AG04449 (cell line): ENCODE data around the gene PBOV1.

Experiments
- CTCF ChIA-PET: fragments of 350-600 bp; formaldehyde crosslinking; extraction: SDS; loops from one replicate; lab custom pipeline; 2021; ENCODE audit warnings: antibody characterized with exemption; lab: Yijun Ruan, JAX
- POLR2A ChIA-PET: fragments of 400-600, 350-600 bp; formaldehyde crosslinking; extraction: SDS; loops from one replicate; lab custom pipeline; 2020; ENCODE audit warnings: antibody characterized with exemption, inconsistent platforms; lab: Yijun Ruan, JAX
- DNase-seq: peaks from one replicate; pipeline ENCODE4 v3.0.0-alpha.2; 2010; ENCODE audit warnings: low read depth, low spot score
- H3K4me3 ChIP-seq: 2 replicates; pipeline ENCODE4 v1.5.1; 2011; ENCODE audit warnings: low read depth, mild to moderate bottlenecking, control low read depth, low read length
- TF ChIP-seq, protein P1 (sequence below): IDR thresholded peaks from one replicate; pipeline ENCODE4 v1.5.1; 2011; ENCODE audit warnings: mild to moderate bottlenecking, moderate library complexity, low read length, control low read depth, inconsistent platforms; ENCODE audit not compliant: insufficient read depth; ENCODE audit errors: missing control alignments

The PBOV1 gene

GRCh38 chr6:138229072-138229471, 10.8 kb upstream of the PBOV1 start:
- H3K4me3 ChIP-seq: no peak overlapping the region
- ChIA-PET POLR2A (no interaction called here), CTCF (no interaction called here)
- TF ChIP-seq, protein P1, sequence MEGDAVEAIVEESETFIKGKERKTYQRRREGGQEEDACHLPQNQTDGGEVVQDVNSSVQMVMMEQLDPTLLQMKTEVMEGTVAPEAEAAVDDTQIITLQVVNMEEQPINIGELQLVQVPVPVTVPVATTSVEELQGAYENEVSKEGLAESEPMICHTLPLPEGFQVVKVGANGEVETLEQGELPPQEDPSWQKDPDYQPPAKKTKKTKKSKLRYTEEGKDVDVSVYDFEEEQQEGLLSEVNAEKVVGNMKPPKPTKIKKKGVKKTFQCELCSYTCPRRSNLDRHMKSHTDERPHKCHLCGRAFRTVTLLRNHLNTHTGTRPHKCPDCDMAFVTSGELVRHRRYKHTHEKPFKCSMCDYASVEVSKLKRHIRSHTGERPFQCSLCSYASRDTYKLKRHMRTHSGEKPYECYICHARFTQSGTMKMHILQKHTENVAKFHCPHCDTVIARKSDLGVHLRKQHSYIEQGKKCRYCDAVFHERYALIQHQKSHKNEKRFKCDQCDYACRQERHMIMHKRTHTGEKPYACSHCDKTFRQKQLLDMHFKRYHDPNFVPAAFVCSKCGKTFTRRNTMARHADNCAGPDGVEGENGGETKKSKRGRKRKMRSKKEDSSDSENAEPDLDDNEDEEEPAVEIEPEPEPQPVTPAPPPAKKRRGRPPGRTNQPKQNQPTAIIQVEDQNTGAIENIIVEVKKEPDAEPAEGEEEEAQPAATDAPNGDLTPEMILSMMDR: no peak
- no peak for DNase-seq

- no peak for DNase-seq
- TF ChIP-seq, protein P1: no peak
- ChIA-PET POLR2A (no interaction called here), CTCF (interaction anchor here (0.7 kb wide), 1 partner anchor 539 kb away, joined by 3 read pairs; no protein-coding TSS in a partner anchor)
- no peak overlapping the region for H3K4me3 ChIP-seq
These were observed 9.1 kb upstream of the PBOV1 start for GRCh38 chr6:138227316-138227781.

GRCh38 chr6:138226700-138227315, 8.5 kb upstream of the PBOV1 start:
- no peak for DNase-seq
- TF ChIP-seq, protein P1: no peak
- ChIA-PET POLR2A (no interaction called here), CTCF (interaction anchor here (0.7 kb wide), 1 partner anchor 539 kb away, joined by 3 read pairs; no protein-coding TSS in a partner anchor)
- no peak overlapping the region for H3K4me3 ChIP-seq

DNA sequence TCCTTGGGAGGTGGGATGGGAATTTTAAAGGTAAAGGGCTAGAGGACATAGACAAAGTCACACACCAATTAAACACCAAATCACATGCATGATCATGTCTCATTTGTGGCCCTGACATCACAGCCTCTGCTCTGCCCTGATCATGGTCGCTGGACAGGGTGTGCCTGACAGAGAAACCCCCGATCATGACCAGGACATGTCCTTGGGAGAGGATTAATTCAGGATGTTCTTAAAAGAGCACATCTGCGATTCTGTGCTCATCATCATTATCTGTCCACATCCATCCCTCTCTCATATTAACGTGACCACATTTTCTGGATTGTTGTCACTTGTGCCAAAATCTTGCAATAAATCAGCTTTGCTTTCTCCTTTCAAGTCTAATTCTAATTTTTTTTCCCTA, 7.7 kb upstream of the PBOV1 start:
- H3K4me3 ChIP-seq: no peak overlapping the region
- no peak for DNase-seq
- ChIA-PET CTCF (no interaction called here), POLR2A (no interaction called here)
- TF ChIP-seq, protein P1: no peak

- TF ChIP-seq, protein P1: no peak
- DNase-seq: no peak
- POLR2A ChIA-PET: no interaction called here
- H3K4me3 ChIP-seq: no peak overlapping the region
- CTCF ChIA-PET: no interaction called here
These were observed 4.7 kb upstream of the PBOV1 start for GRCh38 chr6:138222901-138223546.

- ChIA-PET CTCF (no interaction called here), POLR2A (no interaction called here)
- no peak overlapping the region for H3K4me3 ChIP-seq
- DNase-seq: no peak
- TF ChIP-seq, protein P1: no peak
These were observed 1.6 kb upstream of the PBOV1 start for GRCh38 chr6:138219901-138220300.
